ENCODE data around the gene FIG4. TPM values are rescaled to one million over a fixed set of nuclear protein-coding genes. Genes with fewer than 3 reads are reported as not detected.

Gene FIG4
- total RNA-seq, 1 experiment from 2014 or later: 15.7 TPM

DNA sequence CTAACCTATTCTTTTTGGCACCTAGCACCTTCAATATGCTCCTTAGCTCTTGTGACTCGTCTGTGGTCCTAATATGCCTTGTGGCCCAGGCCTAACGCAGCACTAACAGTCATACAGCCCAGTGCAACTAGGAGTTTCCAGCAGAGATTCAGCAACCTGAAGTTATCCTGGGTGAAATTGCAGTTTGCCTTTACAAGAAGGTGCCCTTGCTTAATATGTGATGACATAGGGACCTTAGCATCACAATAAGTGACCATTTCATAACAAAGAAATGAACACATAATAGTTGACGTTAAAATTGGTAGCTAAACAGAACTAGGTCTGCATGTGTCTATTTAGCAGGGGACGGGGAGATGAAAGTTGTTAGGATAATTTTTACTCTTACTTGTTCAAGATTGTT lies 10.1 kb downstream of the FIG4 start:
- H3K27ac ChIP-seq (ENCODE audit: low read depth, low read length): no peak overlapping the region
- no peaks in the 10 kb centered on the region for H3K36me3 ChIP-seq (ENCODE audit: control insufficient read depth in 1 of 2, insufficient read depth in 2 of 2, low read length in 2 of 2)
- no peak overlapping the region for H3K4me2 ChIP-seq (ENCODE audit: low read length)
- no peaks in the 10 kb centered on the region for H3K79me2 ChIP-seq (ENCODE audit: insufficient read depth, low read length)
- no peaks in the 10 kb centered on the region for H3K27me3 ChIP-seq (ENCODE audit: insufficient read depth, low read length)
- no peaks in the 10 kb centered on the region for H3K9me3 ChIP-seq (ENCODE audit: control insufficient read depth in 1 of 2, insufficient read depth in 1 of 2, low read depth in 1 of 2, low read length in 2 of 2)
- ATAC-seq: no peak
- no peak for DNase-seq (ENCODE audit: low read depth, low spot score)
- no peak overlapping the region for H2AFZ ChIP-seq (ENCODE audit: low read depth, low read length, poor library complexity, severe bottlenecking)
- CTCF ChIA-PET: interaction anchor here (6.9 kb wide), 1 partner anchor 338 kb away, joined by 116 read pairs; no protein-coding TSS in a partner anchor
- RAD21 ChIA-PET (ENCODE audit: low non-redundant PET in 1 of 2, low total read pairs in 2 of 2, uncharacterized antibody in 2 of 2, unreplicated experiment in 2 of 2): no interaction called here
- peaks cover 0 to 3% of the 10 kb centered on the region in 2 experiments; a peak in 1 of 4 replicates for H3K4me1 ChIP-seq (ENCODE audit: control insufficient read depth in 1 of 2, insufficient read depth in 2 of 2, low read length in 2 of 2)
- BruUV-seq (replicated peaks): no TSS peak
- H3K4me3 ChIP-seq (replicated peaks in 1 of 2; ENCODE audit: low read depth in 1 of 2, low read length in 2 of 2): no peak overlapping the region
- TF ChIP-seq, protein P1, sequence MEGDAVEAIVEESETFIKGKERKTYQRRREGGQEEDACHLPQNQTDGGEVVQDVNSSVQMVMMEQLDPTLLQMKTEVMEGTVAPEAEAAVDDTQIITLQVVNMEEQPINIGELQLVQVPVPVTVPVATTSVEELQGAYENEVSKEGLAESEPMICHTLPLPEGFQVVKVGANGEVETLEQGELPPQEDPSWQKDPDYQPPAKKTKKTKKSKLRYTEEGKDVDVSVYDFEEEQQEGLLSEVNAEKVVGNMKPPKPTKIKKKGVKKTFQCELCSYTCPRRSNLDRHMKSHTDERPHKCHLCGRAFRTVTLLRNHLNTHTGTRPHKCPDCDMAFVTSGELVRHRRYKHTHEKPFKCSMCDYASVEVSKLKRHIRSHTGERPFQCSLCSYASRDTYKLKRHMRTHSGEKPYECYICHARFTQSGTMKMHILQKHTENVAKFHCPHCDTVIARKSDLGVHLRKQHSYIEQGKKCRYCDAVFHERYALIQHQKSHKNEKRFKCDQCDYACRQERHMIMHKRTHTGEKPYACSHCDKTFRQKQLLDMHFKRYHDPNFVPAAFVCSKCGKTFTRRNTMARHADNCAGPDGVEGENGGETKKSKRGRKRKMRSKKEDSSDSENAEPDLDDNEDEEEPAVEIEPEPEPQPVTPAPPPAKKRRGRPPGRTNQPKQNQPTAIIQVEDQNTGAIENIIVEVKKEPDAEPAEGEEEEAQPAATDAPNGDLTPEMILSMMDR (IDR thresholded peaks at IDR 0.05 in 2 of 3, conservative IDR thresholded peaks at IDR 0.05 in 1 of 3; ENCODE audit: borderline replicate concordance in 1 of 3, insufficient read depth in 1 of 3, low read depth in 2 of 3, low read length in 2 of 3): no peak
- TF ChIP-seq EZH2 (IDR thresholded peaks at IDR 0.05) (no peak), EZH2phosphoT487 (IDR thresholded peaks at IDR 0.05; ENCODE audit: borderline replicate concordance) (no peak), POLR2AphosphoS5 (IDR thresholded peaks at IDR 0.05; ENCODE audit: low read depth, low read length) (no peak), RAD21 (IDR thresholded peaks at IDR 0.05; ENCODE audit: low read depth) (no peak), ATF3 (IDR thresholded peaks at IDR 0.05) (no peak), ZNF274 (IDR thresholded peaks at IDR 0.05; ENCODE audit: low read depth, low read length) (no peak), POLR2A (IDR thresholded peaks at IDR 0.05; ENCODE audit: borderline replicate concordance, extremely low read depth, insufficient read depth, insufficient read length) (no peak), ELF1 (IDR thresholded peaks at IDR 0.05; ENCODE audit: borderline replicate concordance, low read depth) (no peak), TCF7L2 (IDR thresholded peaks at IDR 0.05; ENCODE audit: borderline replicate concordance, extremely low read depth, insufficient read depth, insufficient read length) (no peak), EGR1 (IDR thresholded peaks at IDR 0.05; ENCODE audit: low read depth) (no peak), YY1 (IDR thresholded peaks at IDR 0.05; ENCODE audit: extremely low read depth, insufficient replicate concordance, low read depth, low read length) (no peak), CEBPB (IDR thresholded peaks at IDR 0.05; ENCODE audit: low read depth) (no peak), CBX3 (IDR thresholded peaks at IDR 0.05; ENCODE audit: low read depth) (no peak), SRF (IDR thresholded peaks at IDR 0.05; ENCODE audit: low read depth) (no peak), FOSL1 (IDR thresholded peaks at IDR 0.05; ENCODE audit: low read depth) (no peak)
- TF ChIP-seq, protein P2, sequence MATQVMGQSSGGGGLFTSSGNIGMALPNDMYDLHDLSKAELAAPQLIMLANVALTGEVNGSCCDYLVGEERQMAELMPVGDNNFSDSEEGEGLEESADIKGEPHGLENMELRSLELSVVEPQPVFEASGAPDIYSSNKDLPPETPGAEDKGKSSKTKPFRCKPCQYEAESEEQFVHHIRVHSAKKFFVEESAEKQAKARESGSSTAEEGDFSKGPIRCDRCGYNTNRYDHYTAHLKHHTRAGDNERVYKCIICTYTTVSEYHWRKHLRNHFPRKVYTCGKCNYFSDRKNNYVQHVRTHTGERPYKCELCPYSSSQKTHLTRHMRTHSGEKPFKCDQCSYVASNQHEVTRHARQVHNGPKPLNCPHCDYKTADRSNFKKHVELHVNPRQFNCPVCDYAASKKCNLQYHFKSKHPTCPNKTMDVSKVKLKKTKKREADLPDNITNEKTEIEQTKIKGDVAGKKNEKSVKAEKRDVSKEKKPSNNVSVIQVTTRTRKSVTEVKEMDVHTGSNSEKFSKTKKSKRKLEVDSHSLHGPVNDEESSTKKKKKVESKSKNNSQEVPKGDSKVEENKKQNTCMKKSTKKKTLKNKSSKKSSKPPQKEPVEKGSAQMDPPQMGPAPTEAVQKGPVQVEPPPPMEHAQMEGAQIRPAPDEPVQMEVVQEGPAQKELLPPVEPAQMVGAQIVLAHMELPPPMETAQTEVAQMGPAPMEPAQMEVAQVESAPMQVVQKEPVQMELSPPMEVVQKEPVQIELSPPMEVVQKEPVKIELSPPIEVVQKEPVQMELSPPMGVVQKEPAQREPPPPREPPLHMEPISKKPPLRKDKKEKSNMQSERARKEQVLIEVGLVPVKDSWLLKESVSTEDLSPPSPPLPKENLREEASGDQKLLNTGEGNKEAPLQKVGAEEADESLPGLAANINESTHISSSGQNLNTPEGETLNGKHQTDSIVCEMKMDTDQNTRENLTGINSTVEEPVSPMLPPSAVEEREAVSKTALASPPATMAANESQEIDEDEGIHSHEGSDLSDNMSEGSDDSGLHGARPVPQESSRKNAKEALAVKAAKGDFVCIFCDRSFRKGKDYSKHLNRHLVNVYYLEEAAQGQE (IDR thresholded peaks at IDR 0.05; ENCODE audit: low read depth): no peak
- no peaks in the 10 kb centered on the region for H4K20me1 ChIP-seq (ENCODE audit: insufficient read depth)
- POLR2A ChIA-PET: no interaction called here
- H3K9me2 ChIP-seq (ENCODE audit: insufficient read depth): no peaks in the 10 kb centered on the region
- H3K9ac ChIP-seq (ENCODE audit: low read length): no peak overlapping the region
- intact Hi-C loops (cut with micrococcal nuclease): no loop called here

Data from HCT116 (cell line).